GM19023 (cell line): ENCODE data around the gene ZC3H13.

ENCODE experiments used
- ATAC-seq: cut with Tn5 transposase; IDR thresholded peaks from one replicate; pipeline ENCODE4 v1.9.1; 2021; ENCODE audit warnings: mild to moderate bottlenecking, moderate library complexity; ENCODE audit not compliant: unreplicated experiment

Gene ZC3H13

GRCh38 chr13:45941261-45941660 is 111.3 kb downstream of the ZC3H13 start:
- no peak for ATAC-seq

GRCh38 chr13:45940061-45940460 is 112.5 kb downstream of the ZC3H13 start:
- ATAC-seq = no peak

GRCh38 chr13:45936621-45937020 is 115.9 kb downstream of the ZC3H13 start:
- no peak for ATAC-seq

- no peak for ATAC-seq
Observed at GRCh38 chr13:45934283-45934682, 118.3 kb downstream of the ZC3H13 start.

GRCh38 chr13:45933203-45933908 is 119.2 kb downstream of the ZC3H13 start:
- ATAC-seq = no peak

GRCh38 chr13:45932676-45933075 is 119.9 kb downstream of the ZC3H13 start:
- ATAC-seq = no peak

- no peak for ATAC-seq
Observed at GRCh38 chr13:45932172-45932571, 120.4 kb downstream of the ZC3H13 start.

GRCh38 chr13:45931211-45931610 is 121.3 kb downstream of the ZC3H13 start:
- ATAC-seq = no peak

GRCh38 chr13:45930177-45930576 is 122.4 kb downstream of the ZC3H13 start:
- no peak for ATAC-seq

- no peak for ATAC-seq
Observed at GRCh38 chr13:45928843-45929242, 123.7 kb downstream of the ZC3H13 start.

- ATAC-seq = no peak
Observed at GRCh38 chr13:45928176-45928575, 124.4 kb downstream of the ZC3H13 start.

GRCh38 chr13:45926741-45927140 is 125.8 kb downstream of the ZC3H13 start:
- no peak for ATAC-seq

GRCh38 chr13:45925151-45925550 is 127.4 kb downstream of the ZC3H13 start:
- ATAC-seq = no peak

GRCh38 chr13:45921162-45921736 is 131.3 kb downstream of the ZC3H13 start:
- ATAC-seq = no peak

- ATAC-seq = no peak
Observed at GRCh38 chr13:45918597-45918996, 133.9 kb downstream of the ZC3H13 start.

GRCh38 chr13:45917019-45917418 is 135.5 kb downstream of the ZC3H13 start:
- ATAC-seq = no peak

GRCh38 chr13:45915686-45916439 is 136.7 kb downstream of the ZC3H13 start:
- no peak for ATAC-seq

- ATAC-seq = no peak
Observed at GRCh38 chr13:45909673-45910072, 142.9 kb downstream of the ZC3H13 start.

- no peak for ATAC-seq
Observed at GRCh38 chr13:45909089-45909488, 143.5 kb downstream of the ZC3H13 start.

GRCh38 chr13:45907503-45907902 is 145.0 kb downstream of the ZC3H13 start:
- no peak for ATAC-seq
